ENCODE measurements around the gene GABRA1.

The GABRA1 gene

DNA sequence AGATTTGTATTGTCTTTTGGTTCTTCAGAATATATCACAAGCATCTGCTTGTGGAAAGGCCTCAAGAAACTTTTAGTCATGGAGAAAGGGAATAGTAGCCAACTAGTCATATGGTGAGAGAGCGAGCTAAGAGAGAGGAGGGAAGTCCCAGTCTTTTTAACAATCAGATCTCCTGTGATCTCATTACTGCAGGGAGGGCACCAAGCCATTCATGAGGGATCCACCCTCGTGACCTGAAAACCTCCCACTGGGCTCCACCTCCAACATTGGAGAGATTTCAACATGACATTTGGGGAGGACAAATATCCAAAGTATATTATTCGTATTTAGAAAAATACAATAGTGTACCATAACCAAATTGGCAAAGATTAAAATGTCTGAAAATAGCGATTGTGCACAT, 99.0 kb downstream of the GABRA1 start:
- no peak overlapping the region for H3K4me3 ChIP-seq (replicated peaks; ENCODE audit: low read depth, low read length)
- TF ChIP-seq, protein P1, sequence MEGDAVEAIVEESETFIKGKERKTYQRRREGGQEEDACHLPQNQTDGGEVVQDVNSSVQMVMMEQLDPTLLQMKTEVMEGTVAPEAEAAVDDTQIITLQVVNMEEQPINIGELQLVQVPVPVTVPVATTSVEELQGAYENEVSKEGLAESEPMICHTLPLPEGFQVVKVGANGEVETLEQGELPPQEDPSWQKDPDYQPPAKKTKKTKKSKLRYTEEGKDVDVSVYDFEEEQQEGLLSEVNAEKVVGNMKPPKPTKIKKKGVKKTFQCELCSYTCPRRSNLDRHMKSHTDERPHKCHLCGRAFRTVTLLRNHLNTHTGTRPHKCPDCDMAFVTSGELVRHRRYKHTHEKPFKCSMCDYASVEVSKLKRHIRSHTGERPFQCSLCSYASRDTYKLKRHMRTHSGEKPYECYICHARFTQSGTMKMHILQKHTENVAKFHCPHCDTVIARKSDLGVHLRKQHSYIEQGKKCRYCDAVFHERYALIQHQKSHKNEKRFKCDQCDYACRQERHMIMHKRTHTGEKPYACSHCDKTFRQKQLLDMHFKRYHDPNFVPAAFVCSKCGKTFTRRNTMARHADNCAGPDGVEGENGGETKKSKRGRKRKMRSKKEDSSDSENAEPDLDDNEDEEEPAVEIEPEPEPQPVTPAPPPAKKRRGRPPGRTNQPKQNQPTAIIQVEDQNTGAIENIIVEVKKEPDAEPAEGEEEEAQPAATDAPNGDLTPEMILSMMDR (IDR thresholded peaks at IDR 0.05; ENCODE audit: low read length, missing control alignments): no peak
- DNase-seq (ENCODE audit: low read depth): no peak

All from fibroblast of pulmonary artery (primary cell).